Activated CD4-positive, alpha-beta T cell treated with anti-CD3 and anti-CD28 coated beads, Interleukin-2, Interleukin-6, amounts not matched to agents 100 ng/mL and 50 ng/mL, durations not matched to agents 16 hours and 8 hours (primary cell): ENCODE measurements around the gene ZCCHC13.
"Not testable (repeated sequence)": the region's sequence is repeated elsewhere in the genome, so short reads cannot be mapped to it uniquely, and the experiment has no call there.

Source experiments
- DNase-seq: peaks from one replicate; pipeline ENCODE4 v3.0.0-alpha.2; 2020

Gene ZCCHC13

GRCh38 chrX:74325130-74326059, 21.4 kb downstream of the ZCCHC13 start:
- no peak for DNase-seq

DNA sequence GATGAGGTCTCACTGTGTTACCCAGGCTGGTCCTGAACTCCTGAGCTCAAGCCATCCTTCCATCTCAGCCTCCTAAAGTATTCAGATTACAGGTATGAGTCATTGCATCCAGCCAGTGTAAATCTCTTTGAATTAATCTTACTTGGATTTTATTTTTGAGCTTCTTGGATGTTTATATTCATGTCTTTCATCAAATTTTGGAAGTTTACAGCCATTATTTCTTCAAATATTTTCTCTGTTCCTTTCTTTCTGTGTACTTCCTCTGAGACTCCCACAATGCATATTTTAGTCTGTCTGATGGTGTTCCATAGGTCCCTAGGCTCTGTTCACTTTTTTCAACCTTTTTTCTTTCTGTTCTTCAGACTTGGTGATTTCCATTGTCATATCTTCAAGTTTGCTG, 34.9 kb downstream of the ZCCHC13 start:
- no peak for DNase-seq

DNA sequence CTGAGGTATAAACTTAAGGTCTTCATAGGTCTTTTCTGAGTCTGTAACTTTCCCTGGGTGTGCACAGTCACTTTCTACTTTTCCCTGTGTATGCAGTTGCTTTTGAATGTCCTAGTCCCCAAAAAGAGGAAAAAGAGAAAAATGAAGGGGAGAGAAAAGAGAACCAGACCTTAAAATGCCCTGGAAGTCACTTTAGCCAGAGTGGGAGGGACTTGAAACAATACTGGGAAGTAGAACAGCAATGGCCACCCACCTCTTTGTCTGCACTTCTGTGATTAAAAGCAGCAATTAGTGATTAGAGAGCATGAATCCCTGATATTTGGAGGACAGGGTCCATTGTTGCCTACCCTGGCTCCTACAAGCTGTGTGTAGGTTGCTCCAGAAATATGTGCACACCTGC, 36.1 kb downstream of the ZCCHC13 start:
- no peak for DNase-seq

DNA sequence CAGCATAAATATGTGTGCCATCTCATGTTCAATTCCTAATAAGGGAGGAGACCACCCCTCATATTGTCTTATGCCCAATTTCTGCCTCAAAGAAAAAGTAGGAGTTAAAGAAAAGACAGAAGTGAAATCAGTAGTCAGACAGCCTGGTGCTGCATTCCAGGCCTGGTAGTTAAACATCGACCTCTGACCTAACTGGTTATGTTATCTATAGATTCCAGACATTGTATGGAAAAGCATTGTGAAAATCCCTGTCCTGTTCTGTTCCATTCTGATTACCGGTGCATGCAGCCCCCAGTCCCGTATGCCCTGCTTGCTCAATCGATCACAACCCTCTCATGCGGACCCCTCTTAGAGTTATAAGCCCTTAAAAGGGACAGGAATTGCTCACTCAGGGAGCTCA, 38.2 kb downstream of the ZCCHC13 start:
- not testable (repeated sequence) for DNase-seq

DNA sequence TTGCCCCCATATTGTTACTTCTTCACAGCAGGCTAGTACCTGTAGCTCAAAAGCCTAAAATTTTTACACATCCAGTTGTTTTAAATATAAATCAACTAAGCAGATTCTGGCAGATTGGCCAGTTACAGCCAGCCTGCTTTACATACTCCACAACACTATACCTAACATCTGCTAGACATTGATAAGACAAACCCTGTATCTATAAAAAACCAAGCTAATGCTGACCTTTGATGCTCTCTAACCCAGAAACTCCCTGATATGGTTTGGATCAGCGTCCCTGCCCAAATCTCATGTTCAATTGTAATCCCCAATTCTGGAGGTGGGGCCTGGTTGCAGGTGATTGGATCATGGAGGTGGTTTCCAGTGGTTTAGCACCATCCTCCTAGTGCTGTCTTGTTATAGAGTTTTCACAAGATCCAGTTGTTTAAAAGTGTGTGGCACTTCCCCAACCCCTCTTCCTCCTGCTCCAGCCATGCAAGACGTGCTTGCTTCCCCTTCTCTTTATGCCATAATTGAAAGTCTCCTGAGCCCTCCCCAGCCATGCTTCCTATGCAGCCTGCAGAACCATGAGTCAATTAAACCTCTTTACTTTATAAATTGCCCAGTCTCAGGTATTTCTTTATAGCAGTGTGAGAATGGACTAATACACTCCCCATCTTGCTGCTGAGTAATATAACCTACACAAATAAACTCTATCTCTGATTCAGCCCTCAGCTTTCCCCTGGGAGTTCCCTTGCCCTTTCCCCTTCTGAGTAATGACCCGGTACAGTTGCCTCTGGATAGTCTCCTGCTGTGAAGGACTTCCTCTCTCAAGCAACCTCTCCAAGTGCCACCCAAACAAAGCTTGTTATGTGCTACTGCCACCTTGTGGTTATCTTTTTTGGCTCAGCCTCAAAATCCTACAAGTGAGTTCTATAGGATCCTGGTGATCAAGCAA, 39.6 kb downstream of the ZCCHC13 start:
- DNase-seq = peak; percentile 69

DNA sequence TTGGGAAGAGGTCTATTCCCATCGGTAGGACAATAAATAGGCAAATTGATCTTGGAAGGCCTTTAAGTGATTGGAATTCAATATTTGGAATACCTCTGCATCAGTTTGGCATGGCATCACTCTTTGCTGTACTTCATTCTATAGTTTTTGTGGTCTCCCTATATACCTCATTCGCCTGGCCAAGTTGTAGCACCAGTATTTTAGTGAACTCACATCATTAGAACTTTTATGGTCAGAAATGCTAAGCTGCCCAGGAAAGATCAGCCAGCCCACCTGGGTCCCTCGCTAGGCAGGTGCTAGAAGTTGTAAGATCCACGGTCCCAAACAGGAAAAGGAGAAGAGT, 40.3 kb downstream of the ZCCHC13 start:
- no peak for DNase-seq

DNA sequence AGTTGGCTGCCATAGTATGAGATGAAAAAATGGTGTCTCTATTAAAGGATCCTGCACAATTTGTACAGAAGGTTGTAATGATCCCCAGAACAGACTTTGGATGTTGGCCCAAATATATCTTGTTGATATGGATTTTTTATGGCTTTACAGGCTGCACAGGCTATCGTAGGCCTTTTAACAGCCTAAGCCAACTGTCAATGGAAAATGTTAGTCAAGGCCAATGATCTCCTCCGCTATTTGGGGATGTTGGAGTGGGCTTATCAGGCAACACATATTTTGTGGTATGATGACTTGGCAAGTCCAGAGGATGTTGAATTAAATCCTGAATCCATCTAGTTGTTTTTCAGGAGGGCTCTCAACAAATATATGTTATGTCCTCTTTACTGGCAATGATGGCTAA, 42.1 kb downstream of the ZCCHC13 start:
- DNase-seq = no peak

- DNase-seq = no peak
Observed at GRCh38 chrX:74349387-74349786, 45.4 kb downstream of the ZCCHC13 start.

DNA sequence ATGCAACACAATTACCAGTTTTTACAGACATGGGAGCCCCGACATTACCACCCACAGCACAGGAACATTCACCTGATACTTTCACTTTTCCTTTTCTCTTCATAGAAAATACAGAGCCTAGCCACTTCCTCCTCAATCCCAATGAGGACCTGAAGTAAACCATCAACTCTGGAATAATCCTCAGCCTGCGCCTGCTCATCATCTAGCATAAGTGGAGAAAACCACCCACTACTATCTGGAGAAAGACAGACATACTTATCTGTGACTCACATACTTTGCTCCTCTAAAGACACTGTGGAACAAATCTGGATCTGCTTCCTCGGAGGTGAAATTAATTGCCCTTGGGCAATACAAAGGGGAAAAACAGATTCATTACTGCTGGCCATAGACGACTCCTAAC, 47.8 kb downstream of the ZCCHC13 start:
- DNase-seq = no peak

DNA sequence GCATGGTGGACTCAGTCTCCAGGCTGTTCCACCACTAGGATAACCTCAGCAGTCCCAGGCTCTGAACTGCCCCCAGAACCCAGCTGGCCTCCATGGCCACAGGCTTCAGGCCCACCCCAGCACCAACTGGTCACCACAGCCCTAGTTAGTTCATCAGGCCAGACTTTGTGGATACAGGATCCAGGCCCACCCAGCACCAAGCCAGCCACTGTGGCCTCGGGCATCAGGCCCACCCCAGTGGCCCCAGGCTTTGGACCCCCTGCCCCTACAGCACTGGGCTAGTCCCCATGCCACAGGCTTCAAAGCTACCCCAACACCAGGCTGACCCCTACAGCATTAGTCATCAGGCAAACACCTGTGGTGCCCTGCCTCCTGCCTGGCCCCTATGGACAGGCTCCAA, 50.0 kb downstream of the ZCCHC13 start:
- DNase-seq = no peak
